Amygdala (tissue), 56 donors: ENCODE measurements around the gene ACOX3.

Experiments used
- DNase-seq, 56 donors: peaks; one replicate each; lab custom pipeline; 2025; lab: John Stamatoyannopoulos, UW

ACOX3 gene

GRCh38 chr4:8329859-8330761 is 110.4 kb downstream of the ACOX3 start:
- no peak for DNase-seq

GRCh38 chr4:8329560-8329858 is 111.0 kb downstream of the ACOX3 start:
- DNase-seq: no peak

- DNase-seq: no peak
Measured at GRCh38 chr4:8328866-8329559, 111.5 kb downstream of the ACOX3 start.

GRCh38 chr4:8328456-8328855 is 112.1 kb downstream of the ACOX3 start:
- DNase-seq: no peak

- no peak for DNase-seq
Measured at GRCh38 chr4:8326206-8326605, 114.3 kb downstream of the ACOX3 start.

- DNase-seq: no peak
Measured at GRCh38 chr4:8325291-8325973, 115.1 kb downstream of the ACOX3 start.

- DNase-seq: no peak
Measured at GRCh38 chr4:8324640-8325239, 115.8 kb downstream of the ACOX3 start.

- DNase-seq: no peak
Measured at GRCh38 chr4:8323947-8324555, 116.5 kb downstream of the ACOX3 start.

- DNase-seq: no peak
Measured at GRCh38 chr4:8322794-8323704, 117.5 kb downstream of the ACOX3 start.

GRCh38 chr4:8321771-8322170 is 118.8 kb downstream of the ACOX3 start:
- DNase-seq: no peak

- no peak for DNase-seq
Measured at GRCh38 chr4:8321220-8321619, 119.3 kb downstream of the ACOX3 start.

GRCh38 chr4:8320386-8320750 is 120.2 kb downstream of the ACOX3 start:
- DNase-seq: no peak

- DNase-seq: no peak
Measured at GRCh38 chr4:8319731-8320385, 120.7 kb downstream of the ACOX3 start.

- DNase-seq: no peak
Measured at GRCh38 chr4:8319061-8319460, 121.5 kb downstream of the ACOX3 start.

GRCh38 chr4:8318509-8318908 is 122.0 kb downstream of the ACOX3 start:
- DNase-seq: no peak

- no peak for DNase-seq
Measured at GRCh38 chr4:8317474-8317873, 123.0 kb downstream of the ACOX3 start.

GRCh38 chr4:8316911-8317351 is 123.6 kb downstream of the ACOX3 start:
- no peak for DNase-seq
